IPS DF 19.7 (cell line): ENCODE measurements around the gene TAC3.

Experiments used
- DNase-seq: peaks from one replicate; pipeline ENCODE4 v3.0.0-alpha.2; 2013; ENCODE audit warnings: low read depth, low spot score

TAC3 gene

GRCh38 chr12:57005980-57006808 lies 10.1 kb downstream of the TAC3 start, which contains the start of gene ZBTB39:
TSS of gene ZBTB39 (minus strand) at chr12:57006546. CDS start at chr12:57004917, 1,629 bp downstream.
- DNase-seq = no peak

DNA sequence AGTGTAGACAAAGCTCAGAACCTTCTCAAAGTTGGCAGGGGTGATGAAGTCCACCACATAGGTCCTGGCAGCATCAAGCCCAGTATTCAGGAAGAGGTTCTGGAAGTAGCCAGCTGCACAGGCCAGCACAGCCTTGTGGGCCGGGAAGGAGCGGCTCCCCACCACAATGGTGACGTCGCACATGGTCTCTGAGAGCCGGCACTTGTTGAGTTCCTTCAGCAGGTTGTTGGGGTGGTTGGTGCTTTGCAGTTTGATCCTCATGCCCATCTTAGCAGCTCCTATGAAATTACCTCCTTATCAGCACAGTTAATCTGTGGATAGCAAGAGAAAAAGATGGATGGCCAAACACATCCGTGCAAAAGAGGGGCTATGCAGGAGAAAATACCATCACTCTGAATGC lies 11.7 kb downstream of the TAC3 start:
- no peak for DNase-seq

- DNase-seq = no peak
These were observed 12.9 kb downstream of the TAC3 start for GRCh38 chr12:57003395-57003794.

GRCh38 chr12:57001448-57001906 lies 14.9 kb downstream of the TAC3 start:
- no peak for DNase-seq

GRCh38 chr12:57000393-57000792 lies 15.9 kb downstream of the TAC3 start:
- DNase-seq = no peak

DNA sequence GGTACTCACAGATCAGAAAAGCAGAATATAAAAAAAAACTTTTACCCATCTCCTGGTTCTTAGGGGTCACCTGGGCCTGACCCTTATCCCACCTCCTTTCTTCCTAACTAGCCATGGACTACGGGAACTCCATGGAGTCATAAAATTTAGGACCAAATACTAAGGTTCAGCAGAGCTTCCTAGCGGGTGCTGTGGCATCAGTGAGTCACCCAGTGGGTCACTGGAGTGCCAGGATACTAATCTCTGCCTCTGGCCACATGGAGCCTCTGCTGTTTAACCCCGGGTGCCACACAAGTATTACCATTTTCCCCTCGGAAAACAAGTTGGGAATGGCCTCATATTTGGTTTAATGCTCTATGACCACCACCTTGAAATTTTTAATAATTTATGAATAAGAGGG lies 16.9 kb downstream of the TAC3 start:
- no peak for DNase-seq

DNA sequence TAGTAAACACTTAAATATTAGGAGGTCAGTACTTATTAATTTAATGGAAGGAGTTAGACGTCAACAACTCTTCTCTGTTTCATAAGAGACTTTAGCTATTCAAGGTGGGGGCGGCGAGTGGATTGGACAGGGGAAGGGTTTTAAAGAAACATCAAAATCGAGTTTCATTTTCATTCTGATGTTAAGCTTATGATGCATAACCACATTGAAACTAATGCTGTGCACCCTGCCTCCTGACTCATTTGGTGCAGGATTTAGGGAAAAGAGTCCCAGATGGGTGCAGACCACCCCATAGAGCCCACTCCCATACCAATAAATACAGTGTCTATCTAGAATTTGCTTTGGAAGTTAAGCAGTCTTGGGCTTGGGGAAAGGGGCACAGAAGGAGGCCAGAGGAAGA lies 17.3 kb downstream of the TAC3 start:
- DNase-seq = no peak

DNA sequence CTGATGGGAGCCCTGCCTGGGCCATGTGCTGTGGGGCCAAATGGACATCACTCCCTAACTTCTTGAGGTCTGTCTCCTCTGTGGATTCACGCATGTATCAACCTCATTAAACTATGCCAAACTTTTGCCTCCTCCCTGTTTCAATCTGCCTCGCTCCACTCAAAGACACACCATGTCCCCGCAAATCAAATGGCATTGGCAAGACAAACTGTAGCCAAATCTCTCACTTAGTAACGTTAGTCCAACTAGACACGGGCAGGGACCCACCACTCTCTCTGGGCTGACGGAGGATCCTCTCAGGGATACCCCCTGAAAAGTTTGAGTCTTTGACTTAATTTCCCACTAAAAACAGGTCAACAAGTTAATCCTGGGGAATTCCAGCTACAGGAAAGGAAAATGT lies 18.0 kb downstream of the TAC3 start:
- DNase-seq = no peak

- no peak for DNase-seq
These were observed 19.4 kb downstream of the TAC3 start for GRCh38 chr12:56996793-56997545.

- DNase-seq = no peak
These were observed 20.3 kb downstream of the TAC3 start for GRCh38 chr12:56995930-56996496.

GRCh38 chr12:56995201-56995929 lies 21.0 kb downstream of the TAC3 start:
- DNase-seq = no peak

DNA sequence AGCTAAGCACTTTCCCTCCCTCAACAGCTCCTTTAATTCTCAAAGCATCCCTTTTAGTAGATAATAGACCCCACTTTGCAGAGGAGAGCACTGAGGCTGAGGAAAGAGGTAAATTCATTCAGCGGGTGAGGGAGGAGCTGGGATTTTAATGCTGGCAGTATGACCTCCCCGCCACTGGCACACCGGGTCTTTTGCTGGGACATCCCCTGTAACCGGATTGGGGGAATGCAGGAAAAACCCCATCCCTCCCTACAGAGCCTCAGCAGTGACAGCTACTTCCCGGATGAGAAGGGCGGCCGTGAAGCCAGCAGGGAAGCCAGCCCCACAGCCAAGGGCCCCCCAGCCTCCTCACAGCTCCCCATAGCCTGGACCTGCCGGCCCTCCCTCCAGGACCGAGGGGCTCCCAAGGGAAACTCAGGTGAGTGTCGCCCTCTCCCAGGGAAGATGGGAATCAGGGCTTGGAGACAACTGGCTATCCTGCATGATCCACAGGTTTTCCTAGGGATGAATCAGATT lies 22.0 kb downstream of the TAC3 start:
- no peak for DNase-seq

DNA sequence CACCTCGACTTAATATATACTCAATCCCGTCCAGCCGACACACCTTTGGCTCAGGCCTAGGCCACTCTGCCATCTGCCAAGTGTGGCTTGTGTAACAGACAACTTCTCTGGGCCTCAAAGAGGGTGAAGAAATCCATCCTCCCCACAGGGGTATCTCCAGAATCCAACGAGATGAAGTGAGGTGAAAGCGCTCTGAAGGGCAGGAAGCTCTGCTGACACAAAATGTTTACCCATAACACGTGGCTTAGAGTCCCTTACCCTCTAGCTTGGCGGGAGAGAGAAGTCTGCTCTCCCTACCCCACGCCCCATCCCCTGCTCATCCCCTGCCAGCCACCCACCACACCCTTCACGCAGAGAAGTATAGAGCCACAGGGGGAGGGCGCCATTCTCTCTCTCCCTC lies 23.0 kb downstream of the TAC3 start:
- no peak for DNase-seq

DNA sequence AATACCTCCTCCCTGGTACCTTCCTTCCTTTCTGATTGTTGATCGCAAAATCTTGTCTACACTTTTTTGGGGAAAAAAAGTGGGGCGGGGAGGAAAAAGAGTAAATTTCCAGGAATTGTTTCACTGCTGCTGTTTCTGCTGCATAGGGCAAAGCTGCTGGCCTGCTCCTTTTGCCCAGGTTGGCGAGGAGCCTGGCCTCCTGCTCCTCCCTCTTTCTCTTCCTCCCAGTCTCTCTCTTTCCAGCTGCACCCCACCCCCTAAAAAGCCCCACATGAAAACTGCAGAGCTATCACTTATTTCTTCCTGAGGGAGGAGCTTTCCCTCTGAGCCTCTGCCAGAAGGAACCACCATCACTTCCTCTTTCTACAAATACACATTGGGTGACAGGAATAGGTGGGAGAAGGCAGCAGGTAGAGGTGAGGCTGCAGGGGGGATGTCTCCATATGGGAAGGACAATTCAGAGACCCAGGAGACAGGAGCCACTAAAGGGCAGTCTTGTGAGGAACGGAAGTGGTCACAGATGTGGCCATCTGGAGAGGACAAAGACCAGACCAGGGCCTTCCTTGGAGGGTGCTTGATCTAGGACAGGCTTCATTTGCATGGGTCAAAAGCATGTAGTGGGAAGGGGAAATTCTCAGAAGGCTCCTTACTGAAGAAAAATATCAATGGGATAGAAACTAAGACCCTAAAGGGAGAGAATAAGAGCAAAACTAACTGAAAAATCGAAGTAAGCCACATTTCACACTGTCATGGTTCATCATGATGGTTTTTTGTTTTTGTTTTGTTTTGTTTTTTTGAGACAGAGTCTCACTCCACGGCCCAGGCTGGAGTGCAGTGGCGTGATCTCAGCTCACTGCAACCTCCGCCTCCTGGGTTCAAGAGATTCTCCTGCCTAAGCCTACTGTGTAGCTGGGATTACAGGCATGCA lies 24.7 kb downstream of the TAC3 start:
- no peak for DNase-seq

- DNase-seq = no peak
These were observed 25.5 kb downstream of the TAC3 start for GRCh38 chr12:56990648-56991318.

- no peak for DNase-seq
These were observed 26.3 kb downstream of the TAC3 start for GRCh38 chr12:56989861-56990610.

- DNase-seq = no peak
These were observed 28.1 kb downstream of the TAC3 start for GRCh38 chr12:56988207-56988739.

GRCh38 chr12:56987551-56988053 lies 28.7 kb downstream of the TAC3 start:
- DNase-seq = peak; percentile 57

DNA sequence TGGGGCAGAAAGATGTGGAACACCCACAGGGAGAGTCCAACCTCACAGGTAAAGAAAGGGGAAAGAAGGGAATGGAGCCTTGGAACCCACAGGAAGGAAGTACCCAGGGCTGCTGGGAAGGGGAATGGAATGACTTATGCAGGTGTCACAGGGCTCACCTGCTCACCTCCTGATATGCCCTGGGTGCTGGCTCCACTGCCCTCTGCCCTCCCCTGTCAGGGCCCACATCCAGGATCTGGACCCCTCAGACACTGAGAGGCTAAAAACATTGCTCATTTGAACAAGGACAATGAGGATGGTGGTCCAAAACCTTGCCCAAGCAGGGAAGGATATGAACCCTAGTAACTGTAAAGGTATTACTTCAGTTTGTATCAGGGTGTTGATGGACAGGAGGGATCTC lies 29.3 kb downstream of the TAC3 start:
- no peak for DNase-seq
